Epithelial cell of proximal tubule (primary cell): ENCODE data around the gene TSPAN18. TPM values are rescaled to one million over a fixed set of nuclear protein-coding genes. Genes with fewer than 3 reads are reported as not detected.

Source experiments
- DNase-seq: peaks from one replicate; pipeline ENCODE4 v3.0.0-alpha.2; 2011; ENCODE audit warnings: low read depth
- H3K4me3 ChIP-seq: 2 replicates; pipeline ENCODE4 v1.5.1; 2011; ENCODE audit warnings: low read depth, mild to moderate bottlenecking, low read length
- total RNA-seq: library from RNA; depleted of rRNA; stranded (reverse); fragments of >200 nt; gene quantifications from 2 replicates; pipeline ENCODE4 v1.2.3, GENCODE V29; 2015
- TF ChIP-seq, protein P1 (sequence below): conservative IDR thresholded peaks from 2 replicates; pipeline ENCODE4 v1.5.1; 2012; ENCODE audit warnings: low read depth, mild to moderate bottlenecking, low read length

The TSPAN18 gene
- total RNA-seq, 1 donor from 2014 or later = 1.6 TPM

DNA sequence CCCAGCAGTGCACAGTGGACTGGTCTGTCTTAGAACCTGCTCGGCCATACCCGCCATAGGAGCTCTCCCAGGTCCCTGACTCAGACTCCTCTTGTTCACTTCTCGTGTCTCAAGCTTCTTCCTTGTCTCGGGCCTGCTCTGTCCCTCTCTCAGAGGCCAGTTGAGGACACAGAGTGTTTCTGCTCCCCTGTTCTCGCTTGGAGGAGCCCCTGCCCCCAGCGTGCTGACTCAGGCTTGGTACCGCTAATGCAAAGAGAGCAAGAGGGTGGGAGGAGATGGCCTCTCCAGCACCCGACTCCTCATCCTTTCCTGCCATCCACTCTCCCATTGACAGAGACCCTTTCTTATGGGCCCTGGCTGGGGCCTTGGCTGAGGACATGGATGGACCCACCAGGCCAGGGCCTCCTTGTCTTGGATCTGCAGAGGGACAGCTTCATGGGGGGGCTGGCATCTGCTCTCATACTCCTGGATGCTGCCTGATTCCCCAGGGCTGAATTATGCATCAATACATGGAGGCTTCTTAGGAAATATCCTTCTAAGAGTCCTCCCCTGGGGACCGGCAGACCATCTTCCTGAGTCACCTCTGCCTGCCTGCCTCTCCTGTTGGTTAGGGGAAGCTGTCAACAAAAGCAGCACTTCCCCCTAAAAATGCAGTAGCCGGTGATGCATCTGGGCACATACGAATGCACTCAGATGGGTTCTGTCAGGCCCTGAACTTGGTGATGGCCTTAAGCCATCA, 15.9 kb downstream of the TSPAN18 start:
- DNase-seq = no peak
- TF ChIP-seq, protein P1, sequence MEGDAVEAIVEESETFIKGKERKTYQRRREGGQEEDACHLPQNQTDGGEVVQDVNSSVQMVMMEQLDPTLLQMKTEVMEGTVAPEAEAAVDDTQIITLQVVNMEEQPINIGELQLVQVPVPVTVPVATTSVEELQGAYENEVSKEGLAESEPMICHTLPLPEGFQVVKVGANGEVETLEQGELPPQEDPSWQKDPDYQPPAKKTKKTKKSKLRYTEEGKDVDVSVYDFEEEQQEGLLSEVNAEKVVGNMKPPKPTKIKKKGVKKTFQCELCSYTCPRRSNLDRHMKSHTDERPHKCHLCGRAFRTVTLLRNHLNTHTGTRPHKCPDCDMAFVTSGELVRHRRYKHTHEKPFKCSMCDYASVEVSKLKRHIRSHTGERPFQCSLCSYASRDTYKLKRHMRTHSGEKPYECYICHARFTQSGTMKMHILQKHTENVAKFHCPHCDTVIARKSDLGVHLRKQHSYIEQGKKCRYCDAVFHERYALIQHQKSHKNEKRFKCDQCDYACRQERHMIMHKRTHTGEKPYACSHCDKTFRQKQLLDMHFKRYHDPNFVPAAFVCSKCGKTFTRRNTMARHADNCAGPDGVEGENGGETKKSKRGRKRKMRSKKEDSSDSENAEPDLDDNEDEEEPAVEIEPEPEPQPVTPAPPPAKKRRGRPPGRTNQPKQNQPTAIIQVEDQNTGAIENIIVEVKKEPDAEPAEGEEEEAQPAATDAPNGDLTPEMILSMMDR = no peak
- no peak overlapping the region for H3K4me3 ChIP-seq

- H3K4me3 ChIP-seq = no peak overlapping the region
- no peak for DNase-seq
- TF ChIP-seq, protein P1 = no peak
These were observed 16.6 kb downstream of the TSPAN18 start for GRCh38 chr11:44743326-44743725.

GRCh38 chr11:44743959-44744557, 17.3 kb downstream of the TSPAN18 start:
- TF ChIP-seq, protein P1 = no peak
- H3K4me3 ChIP-seq = no peak overlapping the region
- DNase-seq = no peak

DNA sequence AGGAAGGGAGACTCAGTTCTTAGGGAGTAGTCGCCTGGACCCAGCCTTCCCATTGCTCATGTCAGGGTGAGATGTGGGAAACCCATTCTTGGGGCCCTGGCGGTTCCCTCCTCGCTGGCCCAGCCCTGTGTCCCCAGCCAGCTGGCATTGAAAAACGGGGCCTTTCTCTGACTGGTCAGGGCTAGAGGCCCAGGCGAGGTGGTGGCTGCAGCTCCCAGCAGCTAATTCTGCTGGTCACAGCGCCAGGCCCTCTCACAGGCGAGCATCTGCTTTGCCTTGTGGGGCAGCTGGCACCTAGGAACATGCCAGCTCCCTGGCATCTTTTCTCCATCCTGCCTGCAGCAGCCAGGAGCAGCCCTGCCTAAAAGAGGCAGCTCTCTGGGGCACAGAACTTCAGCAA, 20.1 kb downstream of the TSPAN18 start:
- TF ChIP-seq, protein P1 = no peak
- no peak for DNase-seq
- H3K4me3 ChIP-seq = no peak overlapping the region

- no peak for DNase-seq
- H3K4me3 ChIP-seq = no peak overlapping the region
- TF ChIP-seq, protein P1 = no peak
These were observed 20.6 kb downstream of the TSPAN18 start for GRCh38 chr11:44747316-44747715.

GRCh38 chr11:44747836-44748235, 21.1 kb downstream of the TSPAN18 start:
- TF ChIP-seq, protein P1 = no peak
- no peak overlapping the region for H3K4me3 ChIP-seq
- DNase-seq = no peak

DNA sequence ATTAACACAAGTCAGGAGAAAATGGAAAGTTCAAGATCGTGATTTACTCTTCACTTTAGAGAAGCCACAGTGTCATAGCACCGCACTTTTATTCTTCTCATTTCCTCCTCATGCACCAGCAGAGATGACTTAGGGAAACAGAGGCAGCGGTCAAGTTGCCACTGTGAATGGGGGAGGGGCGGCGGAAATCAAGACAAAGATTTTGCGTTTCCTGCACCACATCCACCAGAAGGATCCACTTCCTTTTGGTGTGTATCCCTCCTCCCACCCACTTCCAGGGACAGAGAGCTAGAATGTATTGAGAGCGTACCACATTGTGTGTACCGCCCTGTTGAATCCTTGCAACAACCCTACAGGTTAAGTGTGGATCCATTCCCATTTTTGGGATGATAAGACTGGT, 21.8 kb downstream of the TSPAN18 start:
- no peak overlapping the region for H3K4me3 ChIP-seq
- TF ChIP-seq, protein P1 = no peak
- DNase-seq = no peak
